HepG2 (cell line): ENCODE results near the gene JAG1. TPM values are rescaled to one million over a fixed set of nuclear protein-coding genes. Genes with fewer than 3 reads are reported as not detected.
A peak's percentile ranks its signal among the peaks of the same experiment; 100 is the strongest.

Experiments used
- ARID4A ChIP-seq: sonication (generic); formaldehyde crosslinking; IDR thresholded peaks from 2 replicates; pipeline ENCODE4 v1.5.0; 2020; ENCODE audit warnings: mild to moderate bottlenecking, missing genetic modification reagents, borderline replicate concordance
- DMAP1 ChIP-seq: IDR thresholded peaks from 2 replicates; pipeline ENCODE4 v1.6.1; 2016
- ELF3 ChIP-seq: IDR thresholded peaks from 2 replicates; pipeline ENCODE4 v1.6.1; 2016; ENCODE audit warnings: missing genetic modification reagents, missing compliant biosample characterization
- GATAD2A ChIP-seq: IDR thresholded peaks from 2 replicates; pipeline ENCODE4 v1.6.1; 2016
- NFAT5 ChIP-seq: sonication (generic); formaldehyde crosslinking; IDR thresholded peaks from 2 replicates; pipeline ENCODE4 v1.4.0; 2020; ENCODE audit warnings: missing genetic modification reagents
- RARG ChIP-seq: sonication (generic); formaldehyde crosslinking; IDR thresholded peaks from 2 replicates; pipeline ENCODE4 v1.4.0; 2020; ENCODE audit warnings: low read depth, mild to moderate bottlenecking, missing genetic modification reagents
- SKI ChIP-seq: fragments of 450-650 bp; IDR thresholded peaks from one replicate; pipeline ENCODE4 v1.6.1; 2018; ENCODE audit warnings: mild to moderate bottlenecking; ENCODE audit not compliant: partially characterized antibody
- SOX6 ChIP-seq, 2 experiments: fragments of 450-650 bp in 1 of 2; sonication (generic) in 1 of 2; formaldehyde crosslinking in 1 of 2; IDR thresholded peaks; 2 replicates each; pipeline versions ENCODE4 v1.4.0 to v1.6.1; 2017 to 2020; ENCODE audit warnings: antibody characterized with exemption in 1 of 2, mild to moderate bottlenecking in 1 of 2, missing genetic modification reagents in 1 of 2
- TAF15 ChIP-seq: fragments of 200-400 bp; formaldehyde crosslinking; IDR thresholded peaks from one replicate; pipeline ENCODE4 v1.6.1; 2018; ENCODE audit warnings: mild to moderate bottlenecking, low read depth, low read length; ENCODE audit not compliant: poor library complexity, severe bottlenecking
- XRCC5 ChIP-seq: fragments of 200-400 bp; formaldehyde crosslinking; optimal IDR thresholded peaks from 2 replicates; pipeline ENCODE3; 2017; ENCODE audit warnings: mild to moderate bottlenecking, low read length
- ZNF230 ChIP-seq: sonication (generic); formaldehyde crosslinking; IDR thresholded peaks from 2 replicates; pipeline ENCODE4 v1.4.0; 2020; ENCODE audit warnings: mild to moderate bottlenecking, missing genetic modification reagents
- ZNF280D ChIP-seq: sonication (generic); formaldehyde crosslinking; IDR thresholded peaks from 2 replicates; pipeline ENCODE4 v1.5.1; 2020; ENCODE audit warnings: mild to moderate bottlenecking, missing genetic modification reagents
- ZNF337 ChIP-seq: sonication (generic); formaldehyde crosslinking; IDR thresholded peaks from 2 replicates; pipeline ENCODE4 v1.5.1; 2020; ENCODE audit warnings: missing genetic modification reagents, low read depth, mild to moderate bottlenecking, borderline replicate concordance
- ZNF414 ChIP-seq: sonication (generic); formaldehyde crosslinking; IDR thresholded peaks from 2 replicates; pipeline ENCODE4 v1.5.0; 2020; ENCODE audit warnings: missing genetic modification reagents
- ZNF431 ChIP-seq: sonication (generic); formaldehyde crosslinking; IDR thresholded peaks from 2 replicates; pipeline ENCODE4 v1.9.0; 2022; ENCODE audit warnings: missing genetic modification reagents, low read depth, mild to moderate bottlenecking, borderline replicate concordance
- polyA plus RNA-seq, 8 experiments: library from polyadenylated mRNA; depleted of rRNA in 3 of 8; stranded (reverse) in 7 of 8; unstranded in 1 of 8; fragments of >200 nt; fragmentation: Illumina TruSeq in 4 of 8; extraction: Trizol in 4 of 8; gene quantifications; 2 replicates each; pipeline versions ENCODE4 v1.2.1 to v1.2.3, GENCODE V29; 2011 to 2016; ENCODE audit warnings: low read depth in 4 of 8, missing spikeins in 1 of 8, mixed read lengths in 1 of 8; ENCODE audit not compliant: insufficient read depth in 1 of 8
- total RNA-seq, 5 experiments: library from RNA; depleted of rRNA; stranded (reverse); fragments of >200 nt; fragmentation: Illumina TruSeq; extraction: Trizol; gene quantifications; 2 replicates each; pipeline ENCODE4 v1.2.3, GENCODE V29; 2016; ENCODE audit warnings: low read depth in 1 of 5

Gene JAG1
- total and polyA plus RNA-seq, 2 of the 13 experiments (the other 11 are each of a cell fraction or from before 2014, with no cell fraction given): 47.1 to 56.3 TPM

- TF ChIP-seq ZNF230 (CRISPR knock-in tag) (0 out of 2 replicates have a peak, but pooled peaks have one; percentile 14), ZNF431 (0 out of 2 replicates have a peak, but pooled peaks have one; percentile 74), ZNF414 (CRISPR knock-in tag) (peak; percentile 69), RARG (CRISPR knock-in tag) (peak; percentile 4; the same call in 1 of the 2 replicates), DMAP1 (CRISPR knock-in tag) (peak; percentile 14; the same call in 1 of the 2 replicates), ARID4A (CRISPR knock-in tag) (peak; percentile 10; the same call in 1 of the 2 replicates), SKI (peak; percentile 11), ZNF280D (peak; percentile 6; the same call in 1 of the 2 replicates), SOX6 (IDR thresholded peaks at IDR 0.05) (no peak), SOX6 (CRISPR knock-in tag; IDR thresholded peaks at IDR 0.05) (no peak), XRCC5 (peak; percentile 40), NFAT5 (CRISPR knock-in tag) (no peak), GATAD2A (CRISPR knock-in tag) (peak; percentile 62; the same call in 1 of the 2 replicates), TAF15 (no peak), ZNF337 (no peak), ELF3 (CRISPR knock-in tag) (no peak; the same call in 1 of the 2 replicates)
Observed at GRCh38 chr20:10670501-10671220, 3.1 kb downstream of the JAG1 start (continued).
